ENCODE data around the gene NEURL1B.

The NEURL1B gene

GRCh38 chr5:172611913-172612312 lies 29.1 kb upstream of the NEURL1B start:
- no peaks in the 10 kb centered on the region for H3K27me3 ChIP-seq (ENCODE audit: insufficient read depth, insufficient read length)
- no peak overlapping the region for H3K4me3 ChIP-seq (ENCODE audit: insufficient read length, low read depth)
- no peak overlapping the region for H3K9ac ChIP-seq (ENCODE audit: insufficient read length, low read depth)
- H3K4me1 ChIP-seq (ENCODE audit: insufficient read depth, insufficient read length) = no peaks in the 10 kb centered on the region
- no peaks in the 10 kb centered on the region for H3K36me3 ChIP-seq (ENCODE audit: insufficient read depth, insufficient read length, low read length)
- no peaks in the 10 kb centered on the region for H3K9me3 ChIP-seq (ENCODE audit: insufficient read depth, low read length)
- no peak for DNase-seq (ENCODE audit: low read depth, low spot score)
- TF ChIP-seq SUZ12 (IDR thresholded peaks at IDR 0.05; ENCODE audit: extremely low read depth, insufficient read depth, insufficient read length) (no peak), YY1 (IDR thresholded peaks at IDR 0.05; ENCODE audit: insufficient read depth, insufficient read length) (no peak)

- Histone ChIP-seq H3K9me3 (ENCODE audit: insufficient read depth, low read length) (no peaks in the 10 kb centered on the region), H3K27me3 (ENCODE audit: insufficient read depth, insufficient read length) (no peaks in the 10 kb centered on the region), H3K9ac (ENCODE audit: insufficient read length, low read depth) (no peak overlapping the region), H3K4me3 (ENCODE audit: insufficient read length, low read depth) (no peak overlapping the region), H3K4me1 (ENCODE audit: insufficient read depth, insufficient read length) (no peaks in the 10 kb centered on the region), H3K36me3 (ENCODE audit: insufficient read depth, insufficient read length, low read length) (no peaks in the 10 kb centered on the region)
- TF ChIP-seq SUZ12 (IDR thresholded peaks at IDR 0.05; ENCODE audit: extremely low read depth, insufficient read depth, insufficient read length) (no peak), YY1 (IDR thresholded peaks at IDR 0.05; ENCODE audit: insufficient read depth, insufficient read length) (no peak), ZNF274 (IDR thresholded peaks at IDR 0.05; ENCODE audit: low read depth, low read length) (no peak)
- no peak for DNase-seq (ENCODE audit: low read depth, low spot score)
Observed at GRCh38 chr5:172612771-172613170, 28.3 kb upstream of the NEURL1B start.

- TF ChIP-seq ZNF274 (IDR thresholded peaks at IDR 0.05; ENCODE audit: low read depth, low read length) (no peak), YY1 (IDR thresholded peaks at IDR 0.05; ENCODE audit: insufficient read depth, insufficient read length) (no peak), SUZ12 (IDR thresholded peaks at IDR 0.05; ENCODE audit: extremely low read depth, insufficient read depth, insufficient read length) (no peak)
- no peak overlapping the region for H3K4me3 ChIP-seq (ENCODE audit: insufficient read length, low read depth)
- no peak overlapping the region for H3K9ac ChIP-seq (ENCODE audit: insufficient read length, low read depth)
- H3K9me3 ChIP-seq (ENCODE audit: insufficient read depth, low read length) = no peaks in the 10 kb centered on the region
- no peaks in the 10 kb centered on the region for H3K36me3 ChIP-seq (ENCODE audit: insufficient read depth, insufficient read length, low read length)
- DNase-seq (ENCODE audit: low read depth, low spot score) = no peak
- no peaks in the 10 kb centered on the region for H3K27me3 ChIP-seq (ENCODE audit: insufficient read depth, insufficient read length)
- H3K4me1 ChIP-seq (ENCODE audit: insufficient read depth, insufficient read length) = no peaks in the 10 kb centered on the region
Observed at GRCh38 chr5:172616136-172616535, 24.9 kb upstream of the NEURL1B start.

GRCh38 chr5:172616730-172617129 lies 24.3 kb upstream of the NEURL1B start:
- no peaks in the 10 kb centered on the region for H3K9me3 ChIP-seq (ENCODE audit: insufficient read depth, low read length)
- H3K4me1 ChIP-seq (ENCODE audit: insufficient read depth, insufficient read length) = no peaks in the 10 kb centered on the region
- TF ChIP-seq ZNF274 (IDR thresholded peaks at IDR 0.05; ENCODE audit: low read depth, low read length) = no peak
- TF ChIP-seq YY1 (IDR thresholded peaks at IDR 0.05; ENCODE audit: insufficient read depth, insufficient read length) = no peak
- TF ChIP-seq SUZ12 (IDR thresholded peaks at IDR 0.05; ENCODE audit: extremely low read depth, insufficient read depth, insufficient read length) = no peak
- no peaks in the 10 kb centered on the region for H3K27me3 ChIP-seq (ENCODE audit: insufficient read depth, insufficient read length)
- no peaks in the 10 kb centered on the region for H3K36me3 ChIP-seq (ENCODE audit: insufficient read depth, insufficient read length, low read length)
- H3K9ac ChIP-seq (ENCODE audit: insufficient read length, low read depth) = no peak overlapping the region
- H3K4me3 ChIP-seq (ENCODE audit: insufficient read length, low read depth) = no peak overlapping the region
- DNase-seq (ENCODE audit: low read depth, low spot score) = no peak

- TF ChIP-seq ZNF274 (IDR thresholded peaks at IDR 0.05; ENCODE audit: low read depth, low read length) (no peak), YY1 (IDR thresholded peaks at IDR 0.05; ENCODE audit: insufficient read depth, insufficient read length) (no peak), SUZ12 (IDR thresholded peaks at IDR 0.05; ENCODE audit: extremely low read depth, insufficient read depth, insufficient read length) (no peak)
- Histone ChIP-seq H3K9ac (ENCODE audit: insufficient read length, low read depth) (no peak overlapping the region), H3K4me1 (ENCODE audit: insufficient read depth, insufficient read length) (no peaks in the 10 kb centered on the region), H3K27me3 (ENCODE audit: insufficient read depth, insufficient read length) (no peaks in the 10 kb centered on the region), H3K4me3 (ENCODE audit: insufficient read length, low read depth) (no peak overlapping the region), H3K9me3 (ENCODE audit: insufficient read depth, low read length) (no peaks in the 10 kb centered on the region), H3K36me3 (ENCODE audit: insufficient read depth, insufficient read length, low read length) (no peaks in the 10 kb centered on the region)
- DNase-seq (ENCODE audit: low read depth, low spot score) = no peak
Observed at GRCh38 chr5:172617817-172618216, 23.2 kb upstream of the NEURL1B start.

- DNase-seq (ENCODE audit: low read depth, low spot score) = no peak
- Histone ChIP-seq H3K36me3 (ENCODE audit: insufficient read depth, insufficient read length, low read length) (no peaks in the 10 kb centered on the region), H3K9ac (ENCODE audit: insufficient read length, low read depth) (no peak overlapping the region), H3K9me3 (ENCODE audit: insufficient read depth, low read length) (no peaks in the 10 kb centered on the region), H3K4me3 (ENCODE audit: insufficient read length, low read depth) (no peak overlapping the region), H3K4me1 (ENCODE audit: insufficient read depth, insufficient read length) (no peaks in the 10 kb centered on the region), H3K27me3 (ENCODE audit: insufficient read depth, insufficient read length) (no peaks in the 10 kb centered on the region)
- no peak for TF ChIP-seq ZNF274 (IDR thresholded peaks at IDR 0.05; ENCODE audit: low read depth, low read length)
Observed at GRCh38 chr5:172618574-172619365, 22.3 kb upstream of the NEURL1B start.

GRCh38 chr5:172620506-172620905 lies 20.6 kb upstream of the NEURL1B start:
- no peaks in the 10 kb centered on the region for H3K9me3 ChIP-seq (ENCODE audit: insufficient read depth, low read length)
- DNase-seq (ENCODE audit: low read depth, low spot score) = no peak
- H3K4me3 ChIP-seq (ENCODE audit: insufficient read length, low read depth) = no peak overlapping the region
- H3K27me3 ChIP-seq (ENCODE audit: insufficient read depth, insufficient read length) = no peaks in the 10 kb centered on the region
- no peaks in the 10 kb centered on the region for H3K4me1 ChIP-seq (ENCODE audit: insufficient read depth, insufficient read length)
- no peaks in the 10 kb centered on the region for H3K36me3 ChIP-seq (ENCODE audit: insufficient read depth, insufficient read length, low read length)
- H3K9ac ChIP-seq (ENCODE audit: insufficient read length, low read depth) = no peak overlapping the region
- no peak for TF ChIP-seq YY1 (IDR thresholded peaks at IDR 0.05; ENCODE audit: insufficient read depth, insufficient read length)
